GM23248 (cell line): ENCODE data around the gene HSP90AB1.

Source experiments
- EZH2 ChIP-seq: fragments of 200-600 bp; sonication (generic); IDR thresholded peaks from 2 replicates; pipeline ENCODE4 v1.6.1; 2018; ENCODE audit warnings: antibody characterized with exemption, mild to moderate bottlenecking; ENCODE audit not compliant: insufficient read depth, poor library complexity, severe bottlenecking
- EZH2phosphoT487 ChIP-seq: fragments of 200-600 bp; sonication (generic); IDR thresholded peaks from 2 replicates; pipeline ENCODE4 v1.6.1; 2018; ENCODE audit warnings: antibody characterized with exemption, moderate library complexity, mild to moderate bottlenecking, low read depth; ENCODE audit not compliant: insufficient read depth

GRCh38 chr6:44254191-44255104 is 7.5 kb downstream of the HSP90AB1 start:
- TF ChIP-seq EZH2 (no peak), EZH2phosphoT487 (no peak)
